SIG-M5 treated with dmso at 0.1 percent for 504 hours (cell line): ENCODE data around the gene HPSE2.
"Not testable (repeated sequence)": the region's sequence is repeated elsewhere in the genome, so short reads cannot be mapped to it uniquely, and the experiment has no call there.

Experiments
- DNase-seq: peaks from one replicate; lab custom pipeline; 2025; ENCODE audit not compliant: unreplicated experiment; lab: John Stamatoyannopoulos, UW

The HPSE2 gene

DNA sequence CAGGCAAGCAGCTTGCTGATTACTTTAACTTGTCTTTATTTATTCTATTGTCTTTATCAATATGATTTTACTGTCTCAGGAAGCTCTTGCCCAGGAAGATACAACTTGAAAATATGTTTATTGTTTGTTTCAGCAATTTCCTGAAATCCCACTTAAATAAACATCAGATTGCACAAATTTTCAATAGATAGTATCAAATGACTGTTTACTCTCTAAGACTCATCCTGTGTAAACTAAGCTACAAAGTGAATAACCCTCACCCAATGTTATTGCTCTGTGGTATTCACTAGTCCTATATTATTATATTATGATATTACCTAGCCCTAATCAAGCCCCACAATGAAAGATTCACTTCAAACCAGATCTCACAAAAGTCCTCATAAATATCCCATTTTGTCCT, 658.5 kb downstream of the HPSE2 start:
- no peak for DNase-seq

DNA sequence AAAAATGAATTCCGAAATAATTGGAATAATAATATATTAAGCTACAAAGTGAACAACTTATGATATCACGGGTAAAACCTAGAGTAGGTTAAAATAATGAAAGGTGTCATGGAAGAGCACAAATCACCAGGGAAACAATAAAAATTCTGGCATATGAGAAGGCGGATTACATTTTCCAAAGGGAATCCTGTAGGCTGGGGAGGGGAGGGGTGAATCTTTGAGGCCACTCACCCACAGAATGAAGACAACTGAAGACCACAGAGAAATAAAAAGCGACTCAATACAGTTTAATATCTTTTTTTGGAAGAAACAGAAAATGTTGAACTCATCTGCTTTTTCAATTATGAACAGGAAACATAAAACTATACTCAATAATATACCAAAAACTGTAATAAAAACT, 659.6 kb downstream of the HPSE2 start:
- DNase-seq, result no peak

- DNase-seq, result no peak
Measured at GRCh38 chr10:98572594-98572993, 663.1 kb downstream of the HPSE2 start.

DNA sequence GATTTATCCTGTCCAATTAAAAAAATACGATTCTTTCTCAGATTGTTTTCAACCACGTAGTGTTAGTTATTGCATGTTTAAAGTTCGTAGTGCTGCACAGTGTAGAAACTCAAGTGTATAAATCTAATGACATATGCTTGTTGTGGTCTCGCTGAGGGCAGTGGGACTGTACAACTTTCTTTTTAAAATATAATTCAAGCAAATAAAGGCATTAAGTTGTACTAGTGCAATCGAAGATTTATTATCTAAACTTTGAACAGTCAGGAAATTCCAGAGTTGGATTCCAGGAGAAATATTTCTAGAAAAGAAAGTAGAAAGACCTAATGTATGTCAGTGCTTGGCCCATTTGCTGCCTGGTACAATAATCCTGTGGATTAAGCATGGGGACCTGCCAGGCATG, 664.8 kb downstream of the HPSE2 start:
- DNase-seq, result no peak

- DNase-seq, result no peak
Measured at GRCh38 chr10:98569853-98570252, 665.8 kb downstream of the HPSE2 start.

- DNase-seq, result no peak
Measured at GRCh38 chr10:98568551-98568950, 667.1 kb downstream of the HPSE2 start.

DNA sequence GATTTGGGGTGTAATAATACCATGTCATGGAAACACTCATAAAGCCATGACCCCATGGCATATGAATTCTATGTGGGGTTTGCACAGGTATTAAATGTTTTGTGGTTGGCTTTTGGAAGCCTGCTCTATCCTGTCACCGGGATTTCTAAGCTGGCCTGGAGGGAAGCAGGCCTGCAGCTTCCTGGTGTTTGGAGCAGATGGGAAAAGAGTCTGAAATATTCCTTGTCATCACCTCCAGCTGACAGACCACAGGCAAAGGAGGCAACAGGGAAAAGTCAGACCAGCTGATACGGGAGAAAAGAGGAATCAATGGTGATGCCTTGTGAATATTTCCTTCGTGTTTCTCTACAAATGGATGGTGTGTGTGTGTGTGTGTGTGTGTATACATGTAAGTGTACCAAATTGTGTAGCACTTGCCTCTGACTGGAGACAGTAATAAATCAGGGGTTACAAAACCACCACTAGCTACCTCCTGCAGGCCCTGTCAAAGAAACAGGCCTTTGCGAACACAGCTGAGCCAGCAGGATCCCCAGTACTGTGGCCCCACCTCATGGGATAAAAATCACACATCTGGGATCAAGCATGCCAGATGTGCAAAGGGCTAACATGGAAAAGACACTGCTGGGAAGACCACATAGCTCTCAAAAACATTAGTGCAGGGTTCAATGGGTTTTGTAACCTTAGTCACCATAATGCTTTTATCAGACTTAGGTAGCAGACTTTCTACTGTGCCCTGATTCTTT, 668.1 kb downstream of the HPSE2 start:
- no peak for DNase-seq

DNA sequence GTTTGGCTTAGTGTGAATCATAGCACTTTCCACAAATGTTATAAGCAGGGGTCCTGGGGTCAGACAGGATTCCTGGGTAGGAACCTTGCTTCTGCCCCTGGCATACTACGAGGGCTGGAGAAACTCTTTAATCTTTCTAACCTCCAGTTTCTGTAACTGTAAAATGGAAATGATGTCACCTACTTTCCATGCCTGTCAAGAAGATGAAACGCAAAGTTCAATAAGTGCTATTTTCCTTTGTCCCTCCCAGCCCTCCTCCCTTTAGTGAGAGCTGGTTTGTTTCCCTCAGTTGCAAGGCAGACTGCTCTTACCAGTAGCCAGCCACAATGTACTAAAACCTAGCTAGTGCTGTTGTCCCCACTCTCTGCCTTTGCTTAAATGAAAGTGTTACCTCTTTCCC, 671.8 kb downstream of the HPSE2 start:
- no peak for DNase-seq

DNA sequence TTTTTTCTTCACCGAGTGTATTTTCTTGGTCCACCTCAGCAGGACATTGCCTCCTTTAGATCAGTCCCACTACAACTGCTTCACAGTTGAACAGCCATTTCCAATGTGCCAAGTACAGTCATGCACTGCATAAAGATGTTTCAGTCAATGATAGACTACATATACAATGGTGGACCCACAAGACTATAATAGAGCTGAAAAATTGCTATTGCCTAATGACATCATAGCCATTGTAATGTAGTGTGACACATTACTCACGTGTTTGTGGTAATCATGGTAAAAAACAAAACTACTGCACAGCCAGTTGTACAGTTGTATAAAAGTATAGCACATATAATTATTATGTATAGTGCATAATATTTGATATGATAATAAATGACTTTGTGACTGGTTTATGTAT, 675.1 kb downstream of the HPSE2 start:
- DNase-seq, result no peak

GRCh38 chr10:98556061-98556460, 679.6 kb downstream of the HPSE2 start:
- no peak for DNase-seq

DNA sequence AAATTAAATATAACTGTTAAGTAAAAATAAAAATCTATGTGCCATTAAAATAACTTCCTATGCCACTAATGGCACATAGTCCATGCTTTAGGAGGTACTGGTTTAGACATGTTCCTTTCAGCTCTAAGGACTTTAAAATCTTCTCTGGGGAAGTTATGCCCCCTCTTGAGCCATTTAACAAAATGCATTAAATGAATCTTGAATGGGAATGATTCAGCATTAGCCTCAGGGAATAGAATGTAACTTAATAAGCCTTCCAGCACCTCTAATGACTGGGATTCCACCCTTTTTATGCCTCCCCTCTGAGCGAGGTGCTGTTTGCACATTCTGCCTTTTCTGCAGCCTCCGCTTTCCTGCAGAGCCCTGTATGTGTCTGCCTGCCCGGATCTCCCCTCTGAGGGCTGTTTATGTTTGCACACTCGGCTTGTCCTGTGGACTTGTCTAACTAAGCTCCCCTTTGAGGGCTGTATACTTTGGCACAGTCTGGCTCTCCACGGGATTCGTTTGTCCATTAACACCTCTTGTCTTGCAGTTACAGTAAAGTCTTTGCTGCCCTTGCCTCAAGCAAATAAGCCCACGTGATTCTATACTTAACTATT, 680.5 kb downstream of the HPSE2 start:
- no peak for DNase-seq

GRCh38 chr10:98541561-98541960, 694.1 kb downstream of the HPSE2 start:
- DNase-seq, result not testable (repeated sequence)

GRCh38 chr10:98539578-98539977, 696.1 kb downstream of the HPSE2 start:
- DNase-seq, result no peak

DNA sequence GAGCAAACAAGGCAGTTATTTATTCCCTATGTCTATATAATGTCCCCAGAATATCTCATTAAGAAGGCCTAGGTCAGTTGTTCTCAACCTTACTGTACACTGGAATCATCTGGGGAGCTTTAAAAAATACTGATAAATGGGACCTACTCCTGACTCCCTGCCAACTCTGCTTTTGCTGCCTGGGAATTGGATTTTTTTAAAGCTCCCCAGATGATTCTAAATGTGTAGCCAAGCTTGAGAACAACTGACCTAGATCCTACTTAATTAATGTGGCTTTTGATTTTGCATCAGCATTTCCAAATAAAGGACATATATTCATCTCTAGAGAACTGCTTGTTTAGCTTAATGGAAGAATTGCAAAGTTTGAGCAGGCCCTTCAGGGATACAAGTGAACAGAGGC, 697.2 kb downstream of the HPSE2 start:
- DNase-seq, result no peak

DNA sequence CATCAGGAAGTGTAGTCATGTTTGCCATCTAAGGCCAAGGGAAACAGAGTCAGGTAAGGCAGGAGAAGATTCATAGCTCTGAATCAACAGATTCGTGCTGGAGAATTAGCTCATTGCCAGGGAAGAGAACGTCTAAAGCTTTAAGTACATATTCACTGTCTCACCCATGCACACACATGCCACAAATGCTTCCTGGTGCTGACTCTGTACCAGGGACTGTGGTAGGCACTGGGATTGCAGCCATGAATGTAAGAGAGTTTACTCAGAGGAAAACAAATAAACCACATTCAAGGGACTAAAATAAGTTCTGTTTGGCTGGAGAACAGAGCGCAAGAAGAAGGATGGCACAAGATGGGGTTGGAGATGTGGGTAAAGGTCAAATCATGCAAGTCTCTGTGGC, 699.1 kb downstream of the HPSE2 start:
- DNase-seq, result no peak

- DNase-seq, result no peak
Measured at GRCh38 chr10:98533746-98534445, 701.8 kb downstream of the HPSE2 start.

GRCh38 chr10:98533241-98533640, 702.4 kb downstream of the HPSE2 start:
- DNase-seq, result no peak

DNA sequence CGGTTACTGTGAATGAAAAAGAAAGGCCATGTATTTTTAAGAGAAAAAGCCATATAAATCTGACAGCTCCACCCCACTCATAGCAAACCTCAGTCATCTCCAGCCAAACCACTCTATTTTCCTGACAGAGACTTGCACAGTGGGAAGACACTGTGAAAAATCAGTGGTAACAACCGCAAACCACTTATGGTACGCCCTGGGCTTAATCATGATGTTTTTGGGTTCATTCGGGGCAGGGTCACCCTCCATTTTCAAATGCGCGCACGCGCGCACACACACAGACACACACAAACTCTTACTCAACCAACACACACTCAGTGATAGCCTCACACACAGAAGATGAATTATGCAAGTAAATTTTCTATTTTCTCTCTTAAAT, 706.9 kb downstream of the HPSE2 start:
- no peak for DNase-seq

DNA sequence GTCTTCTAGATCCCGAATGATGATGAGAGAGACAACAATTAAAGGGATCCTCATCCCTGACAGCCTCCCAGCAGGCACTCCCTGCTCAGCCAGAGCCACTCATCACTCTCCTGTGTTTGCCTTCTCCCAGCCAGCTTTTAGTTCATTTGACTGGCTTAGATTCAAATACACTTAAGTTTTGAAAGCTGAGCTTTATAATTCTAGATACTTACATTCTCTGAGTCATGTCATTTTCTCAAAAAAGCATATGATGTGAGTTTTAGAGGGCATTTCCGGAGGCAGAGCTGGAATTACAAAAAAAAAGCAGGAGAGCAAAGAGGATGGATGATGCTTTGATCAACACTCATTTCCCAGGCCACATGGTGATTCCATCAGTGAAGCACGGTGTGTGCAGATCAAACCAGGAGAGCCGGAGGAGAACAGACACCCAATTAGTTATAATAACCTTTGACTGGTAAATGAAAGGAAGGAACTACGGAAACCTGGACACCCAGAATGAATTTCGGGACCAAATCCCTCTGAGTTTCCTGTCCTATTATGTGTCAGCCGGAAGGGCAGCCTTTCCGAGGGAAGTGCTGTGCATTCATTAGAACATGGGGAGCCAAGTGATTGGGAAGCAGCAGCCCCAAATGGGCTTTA, 707.4 kb downstream of the HPSE2 start:
- no peak for DNase-seq

DNA sequence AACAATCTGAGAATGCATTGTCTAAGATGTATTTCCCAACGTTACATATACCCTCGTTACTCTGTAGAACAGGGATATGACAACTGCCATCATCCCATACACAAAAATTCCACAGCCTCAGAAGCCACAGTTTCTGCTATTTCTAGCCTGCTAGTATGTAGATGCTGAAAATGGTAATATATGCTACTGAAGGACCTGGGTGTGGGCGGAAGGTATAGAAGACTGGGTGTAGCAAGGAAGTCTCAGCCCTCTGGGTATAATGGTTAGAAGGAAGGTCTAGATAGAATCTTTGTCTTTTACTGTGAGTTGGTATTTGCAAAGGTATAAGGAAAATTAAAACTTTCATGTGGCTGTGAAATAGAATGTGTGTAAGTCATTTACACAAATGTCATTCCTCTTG, 709.7 kb downstream of the HPSE2 start:
- no peak for DNase-seq

GRCh38 chr10:98524124-98524523, 711.5 kb downstream of the HPSE2 start:
- no peak for DNase-seq

DNA sequence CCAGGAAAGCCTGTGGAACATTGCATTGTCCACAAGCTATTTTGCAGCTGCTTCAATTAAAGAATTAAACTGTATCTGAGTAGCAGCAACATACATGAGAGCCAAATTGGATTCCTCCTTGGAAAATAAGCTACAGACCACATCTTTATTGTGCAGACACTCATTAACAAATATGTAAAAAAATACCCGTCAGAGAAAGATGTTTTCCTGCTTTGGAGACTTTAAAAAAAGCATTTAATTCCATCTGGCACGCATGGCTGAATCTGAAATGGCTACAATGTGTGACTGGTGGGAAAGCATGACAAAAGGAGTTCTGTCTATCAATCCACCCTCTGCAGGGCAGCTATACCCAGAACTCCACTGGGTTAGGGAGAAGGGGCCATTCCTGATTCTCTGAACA, 715.8 kb downstream of the HPSE2 start:
- no peak for DNase-seq
